Large intestine (tissue), 3 donors: ENCODE measurements around the gene GTPBP3. TPM values are rescaled to one million over a fixed set of nuclear protein-coding genes. Genes with fewer than 3 reads are reported as not detected.

Experiments
- DNase-seq, 2 donors: peaks; one replicate each; pipeline versions ENCODE4 v3.0.0 to v3.0.0-alpha.2; 2013
- H3K27ac ChIP-seq: one replicate; pipeline ENCODE4 v1.5.1; 2013; ENCODE audit warnings: low read length
- H3K27me3 ChIP-seq: 2 replicates; pipeline ENCODE4 v1.6.1; 2013; ENCODE audit warnings: low read length; ENCODE audit not compliant: control insufficient read depth, insufficient read depth
- H3K36me3 ChIP-seq: 2 replicates; pipeline ENCODE4 v1.6.1; 2013; ENCODE audit warnings: low read length; ENCODE audit not compliant: control insufficient read depth, insufficient read depth
- H3K4me1 ChIP-seq: one replicate; pipeline ENCODE4 v1.6.1; 2013; ENCODE audit warnings: low read length; ENCODE audit not compliant: control insufficient read depth, insufficient read depth
- H3K4me3 ChIP-seq: one replicate; pipeline ENCODE4 v1.5.1; 2013; ENCODE audit warnings: low read length
- H3K9me3 ChIP-seq: one replicate; pipeline ENCODE4 v1.6.1; 2013; ENCODE audit warnings: mild to moderate bottlenecking, low read depth, low read length, moderate library complexity; ENCODE audit not compliant: control insufficient read depth
- WGBS: methylation state at CpG from one replicate; pipeline ENCODE4 v1.1.5; 2013; ENCODE audit warnings: low lambda C conversion rate; ENCODE audit not compliant: insufficient coverage; 5-methylcytosine and 5-hydroxymethylcytosine counted together
- polyA plus RNA-seq: library from polyadenylated mRNA; unstranded; fragments of 120-200 nt; gene quantifications from one replicate; pipeline ENCODE4 v1.2.1, GENCODE V29; 2013

The GTPBP3 gene
- polyA plus RNA-seq, 1 donor: 18.2 TPM

DNA sequence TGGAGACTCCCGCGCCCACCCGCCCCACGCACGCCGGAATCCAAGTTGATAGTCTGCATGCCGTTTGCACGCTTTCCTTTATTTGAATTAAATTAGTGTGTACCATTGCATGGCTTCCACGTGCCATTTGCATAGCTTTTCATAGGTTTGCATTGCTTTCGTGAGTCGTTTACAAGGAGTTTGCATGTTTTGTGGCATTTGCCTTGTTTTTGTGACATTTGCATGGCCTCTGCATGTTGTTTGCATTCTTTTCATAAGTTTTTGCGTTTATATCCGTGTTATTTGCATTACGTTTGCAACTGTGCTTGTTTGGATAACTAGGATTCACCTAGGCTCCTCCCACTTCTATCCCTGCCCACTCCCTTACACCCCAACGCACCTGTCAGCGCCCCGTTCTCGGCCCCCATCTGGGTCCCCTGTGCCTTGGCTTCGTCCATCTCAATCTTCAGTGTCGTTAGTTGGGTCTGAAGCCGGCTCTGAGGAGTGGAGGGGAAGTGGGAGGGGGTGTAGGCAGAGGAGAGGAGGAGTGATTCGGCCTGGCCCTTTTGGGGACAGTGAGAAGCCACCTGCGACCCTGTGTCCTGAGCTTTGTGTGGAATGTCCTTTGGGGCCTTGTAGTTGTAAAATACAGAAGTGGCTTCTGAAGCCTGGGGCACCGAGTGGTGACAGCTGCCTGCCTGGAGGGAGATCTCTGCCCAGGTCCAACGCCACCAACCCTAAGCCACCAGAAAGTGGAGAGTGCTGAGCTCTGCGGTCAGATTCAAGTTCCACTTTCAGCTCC, 54.2 kb downstream of the GTPBP3 start:
- no peak for DNase-seq
- WGBS: 5% methylated on average over 3 of the region's 26 CpGs
- Histone ChIP-seq H3K9me3 (no peaks in the 10 kb centered on the region), H3K36me3 (no peaks in the 10 kb centered on the region), H3K4me1 (peaks cover 7% of the 10 kb centered on the region), H3K27me3 (peaks cover 45% of the 10 kb centered on the region), H3K4me3 (no peak overlapping the region), H3K27ac (no peak overlapping the region)

Other genes starting within 250 kb of the GTPBP3 start
- 31.8 TPM for gene USE1, start 122.2 kb upstream of the GTPBP3 start, polyA plus RNA-seq
- 33.0 TPM for gene OCEL1, start 111.3 kb upstream of the GTPBP3 start, polyA plus RNA-seq
- gene NR2F6, start 91.6 kb upstream of the GTPBP3 start, polyA plus RNA-seq: 61.1 TPM
- 3.1 TPM for gene USHBP1, start 72.8 kb upstream of the GTPBP3 start, polyA plus RNA-seq
- gene BABAM1, start 70.1 kb upstream of the GTPBP3 start, polyA plus RNA-seq: 70.7 TPM
- 1.4 TPM for gene ANKLE1, start 55.7 kb upstream of the GTPBP3 start, polyA plus RNA-seq
- 5.0 TPM for gene ABHD8, start 34.1 kb upstream of the GTPBP3 start, polyA plus RNA-seq
- gene MRPL34, start 31.7 kb upstream of the GTPBP3 start, polyA plus RNA-seq: 47.2 TPM
- gene DDA1, start 28.0 kb upstream of the GTPBP3 start, polyA plus RNA-seq: 32.8 TPM
- 4.4 TPM for gene ANO8, start 2.7 kb upstream of the GTPBP3 start, polyA plus RNA-seq
- 35.6 TPM for gene PLVAP, start 39.8 kb downstream of the GTPBP3 start, polyA plus RNA-seq
- gene CCDC194, start 56.6 kb downstream of the GTPBP3 start, polyA plus RNA-seq: 0.28 TPM
- 31.4 TPM for gene BST2, start 68.1 kb downstream of the GTPBP3 start, polyA plus RNA-seq
- gene MVB12A, start 82.5 kb downstream of the GTPBP3 start, polyA plus RNA-seq: 53.5 TPM
- 0.46 TPM for gene TMEM221, start 111.1 kb downstream of the GTPBP3 start, polyA plus RNA-seq
- gene NXNL1, start 123.4 kb downstream of the GTPBP3 start, polyA plus RNA-seq: not detected
- gene SLC27A1, start 133.0 kb downstream of the GTPBP3 start, polyA plus RNA-seq: 7.8 TPM
- 82.7 TPM for gene PGLS, start 174.1 kb downstream of the GTPBP3 start, polyA plus RNA-seq
- 50.4 TPM for gene COLGALT1, start 218.1 kb downstream of the GTPBP3 start, polyA plus RNA-seq